GM18858 (cell line): ENCODE measurements around the gene DCAF17.

Source experiments
- ATAC-seq: cut with Tn5 transposase; IDR thresholded peaks from one replicate; pipeline ENCODE4 v1.9.1; 2021; ENCODE audit not compliant: unreplicated experiment

DCAF17 gene

GRCh38 chr2:171434013-171434989 is at the start of gene DCAF17:
Gene DCAF17, plus strand, starts transcription at chr2:171434226. Its CDS starts 352 bp downstream, at chr2:171434578.
- ATAC-seq = peak; percentile 80

- ATAC-seq = no peak
Measured at GRCh38 chr2:171386627-171387026, 47.4 kb upstream of the DCAF17 start.

GRCh38 chr2:171387052-171387451 is 47.0 kb upstream of the DCAF17 start:
- no peak for ATAC-seq

DNA sequence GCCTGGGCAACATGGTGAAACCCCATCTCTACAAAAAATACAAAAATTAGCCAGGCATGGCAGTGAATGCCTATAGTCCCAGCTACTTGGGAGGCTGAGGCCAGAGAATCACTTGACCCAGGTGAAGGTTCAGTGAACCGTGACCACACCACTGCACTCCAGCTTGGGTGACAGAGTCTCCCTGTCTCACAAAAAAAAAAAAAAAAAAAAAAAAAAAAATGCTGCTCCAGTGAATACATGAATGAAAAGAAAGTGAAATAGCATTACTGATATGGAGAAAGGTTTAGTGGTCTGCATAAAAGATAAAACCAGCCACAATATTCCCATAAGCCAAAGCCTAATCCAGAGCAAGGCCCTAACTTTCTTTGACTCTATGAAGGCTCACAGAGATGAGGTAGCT is 44.7 kb upstream of the DCAF17 start:
- no peak for ATAC-seq

- ATAC-seq = no peak
Measured at GRCh38 chr2:171389780-171390179, 44.2 kb upstream of the DCAF17 start.

DNA sequence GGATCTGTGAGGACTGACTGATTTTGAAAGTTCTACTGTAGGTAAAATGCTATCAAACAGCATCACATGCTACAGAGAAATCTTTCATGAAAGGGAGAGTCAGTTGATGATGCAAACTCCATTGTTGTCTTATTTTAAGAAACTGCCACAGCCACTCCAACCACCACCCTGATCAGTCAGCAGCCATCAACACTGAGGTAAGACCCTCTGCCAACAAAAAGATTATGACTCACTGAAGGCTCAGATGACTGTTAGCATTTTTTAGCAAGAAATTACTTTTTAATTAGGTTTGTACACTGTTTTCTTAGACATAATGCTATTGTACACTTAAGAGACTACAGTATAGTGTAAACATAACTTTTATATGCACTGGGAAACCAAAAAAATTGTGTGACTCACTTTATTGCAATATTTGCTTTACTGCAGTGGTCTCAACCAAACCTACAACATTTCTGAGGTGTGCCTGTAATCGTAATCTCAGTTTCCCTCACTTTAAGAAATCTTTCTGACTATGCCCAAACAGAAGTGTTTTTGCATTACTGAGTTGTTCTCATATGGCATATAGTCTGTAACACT is 43.0 kb upstream of the DCAF17 start:
- peak; percentile 28 for ATAC-seq

DNA sequence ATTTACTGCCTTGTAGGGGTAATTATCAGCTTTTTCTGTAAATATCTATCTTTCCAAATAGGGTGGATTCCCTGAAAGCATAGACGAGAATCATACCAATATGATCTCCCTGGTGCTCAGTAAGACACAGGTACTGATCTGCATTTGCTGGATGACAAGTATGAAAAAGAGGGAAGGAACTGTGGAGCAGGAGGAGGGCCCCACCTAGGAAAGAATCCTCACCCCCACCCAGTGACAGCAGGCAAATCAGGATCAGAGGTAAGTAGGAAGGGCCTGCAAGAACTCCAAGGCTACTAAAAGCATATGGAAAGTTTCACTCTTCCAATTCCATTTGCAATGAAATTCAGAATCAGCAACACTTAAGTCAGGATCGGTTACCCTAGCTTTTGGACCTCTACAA is 42.5 kb upstream of the DCAF17 start:
- ATAC-seq = no peak

DNA sequence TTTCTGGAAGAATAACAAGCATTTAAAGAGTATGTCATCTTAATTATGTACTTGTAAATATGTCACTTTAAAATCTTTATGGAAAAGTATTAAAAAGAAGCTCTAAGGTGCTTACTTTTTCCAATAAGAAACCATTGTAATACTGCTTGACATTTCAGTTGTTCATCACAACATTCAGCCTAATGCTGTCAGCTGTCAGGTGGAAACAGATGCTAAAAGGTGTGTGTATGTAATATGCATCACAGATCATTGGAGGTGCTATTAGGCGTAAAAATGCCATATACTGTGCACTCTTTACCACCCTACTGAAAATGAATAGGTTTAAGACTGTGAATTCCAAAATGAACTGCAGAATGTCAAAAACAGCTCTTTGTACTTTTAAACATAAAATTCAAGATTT is 40.5 kb upstream of the DCAF17 start:
- no peak for ATAC-seq

- ATAC-seq = no peak
Measured at GRCh38 chr2:171394164-171394740, 39.8 kb upstream of the DCAF17 start.

GRCh38 chr2:171399292-171399691 is 34.7 kb upstream of the DCAF17 start:
- ATAC-seq = no peak

- ATAC-seq = no peak
Measured at GRCh38 chr2:171400395-171400794, 33.6 kb upstream of the DCAF17 start.

GRCh38 chr2:171401947-171402346 is 32.1 kb upstream of the DCAF17 start:
- no peak for ATAC-seq

DNA sequence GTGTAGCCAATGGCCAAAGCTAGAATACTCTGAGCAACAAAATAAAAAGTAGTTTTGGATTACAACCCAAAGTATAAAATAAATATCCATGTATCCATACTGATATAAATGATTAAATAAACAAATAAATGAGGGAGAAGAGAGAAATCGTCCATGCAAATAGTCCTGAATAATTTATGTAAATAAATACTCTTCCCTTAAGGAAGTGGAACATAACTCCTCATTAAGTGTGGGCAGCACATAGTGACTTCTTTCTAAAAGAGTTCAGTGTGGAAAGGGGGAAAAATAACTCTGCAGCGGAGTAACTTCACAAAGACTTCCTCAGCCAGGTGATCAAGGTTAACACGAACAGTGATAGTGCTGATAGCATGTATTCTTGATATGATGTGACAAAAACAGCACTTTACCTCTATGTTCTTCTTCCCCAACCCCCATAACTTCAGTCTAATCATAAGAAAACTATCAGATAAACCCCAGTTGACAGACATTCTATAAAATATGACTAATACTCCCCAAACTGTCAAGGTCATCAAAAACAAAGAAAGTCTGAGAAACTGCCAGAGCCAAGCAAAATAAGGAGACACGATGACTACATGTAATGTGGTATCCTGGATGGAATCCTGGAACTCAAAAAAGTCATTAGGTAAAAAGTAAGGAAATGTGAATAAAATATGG is 31.0 kb upstream of the DCAF17 start:
- no peak for ATAC-seq

GRCh38 chr2:171404261-171404660 is 29.8 kb upstream of the DCAF17 start:
- no peak for ATAC-seq

DNA sequence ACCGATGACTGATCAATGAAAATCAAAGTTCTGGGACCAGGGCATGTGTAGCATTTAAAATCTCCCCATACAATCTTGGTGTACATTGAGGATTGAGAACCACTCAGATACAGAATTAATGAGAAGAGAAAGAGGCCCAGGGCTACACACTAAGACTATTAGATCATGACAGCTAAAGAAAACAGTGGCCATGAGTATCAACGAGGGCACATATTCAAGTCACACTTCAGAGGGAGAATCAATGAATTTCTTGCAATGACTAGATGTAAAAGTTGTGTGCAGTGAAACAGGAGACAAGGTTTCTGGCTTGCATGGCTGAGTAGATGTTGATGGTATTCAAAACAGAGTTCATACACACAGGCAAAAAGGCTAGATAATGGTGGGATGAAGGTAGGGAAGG is 29.3 kb upstream of the DCAF17 start:
- ATAC-seq = no peak

- no peak for ATAC-seq
Measured at GRCh38 chr2:171405546-171405945, 28.5 kb upstream of the DCAF17 start.

DNA sequence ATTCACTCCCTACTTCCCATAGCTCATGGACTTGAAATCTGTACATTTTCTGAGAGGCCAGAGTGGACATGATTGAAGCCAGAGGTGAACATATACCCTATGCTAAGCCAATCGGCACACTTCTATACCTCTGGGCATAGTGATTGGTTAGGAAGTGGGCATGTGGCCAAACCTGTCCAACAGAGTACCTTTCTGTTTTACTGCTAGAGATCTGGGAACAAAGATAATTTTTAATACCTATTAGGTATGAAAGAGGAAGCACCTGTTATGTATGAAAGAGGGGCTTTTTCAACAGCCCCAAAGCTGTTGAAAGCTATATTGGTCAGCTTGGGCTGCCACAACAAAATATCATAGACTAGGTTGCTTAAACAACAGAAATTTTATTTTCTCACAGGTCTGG is 28.0 kb upstream of the DCAF17 start:
- peak; percentile 54 for ATAC-seq

DNA sequence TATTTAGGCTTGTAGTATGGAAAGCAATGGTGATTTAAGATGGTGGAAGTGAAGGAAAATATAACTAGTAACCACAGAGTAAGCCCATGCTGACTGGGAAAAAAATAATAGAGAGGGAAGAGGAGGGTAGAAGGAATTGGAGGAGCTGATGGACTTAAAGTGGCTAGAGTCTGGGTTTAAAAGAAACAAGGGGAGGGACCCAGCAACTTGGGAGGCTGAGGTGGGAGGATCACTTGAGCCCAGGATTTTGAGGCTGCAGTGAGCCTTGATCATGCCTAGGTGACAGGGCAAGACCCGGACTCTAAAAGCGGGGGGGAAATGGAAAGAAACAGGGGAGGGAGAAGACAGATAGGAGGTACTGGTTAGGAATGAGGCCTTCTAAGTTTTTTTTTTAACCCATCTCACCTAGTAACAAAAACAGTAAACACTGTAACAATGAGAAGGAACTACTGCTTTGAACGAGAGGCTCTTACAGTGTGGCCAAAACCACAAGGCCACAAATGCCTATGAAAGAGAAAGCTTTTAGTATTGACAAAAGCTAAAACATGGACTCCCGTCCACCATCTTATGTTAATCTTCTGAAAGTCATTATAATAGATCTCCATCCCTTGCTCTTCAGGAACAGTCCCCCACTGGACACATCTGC is 26.9 kb upstream of the DCAF17 start:
- peak; percentile 53 for ATAC-seq

DNA sequence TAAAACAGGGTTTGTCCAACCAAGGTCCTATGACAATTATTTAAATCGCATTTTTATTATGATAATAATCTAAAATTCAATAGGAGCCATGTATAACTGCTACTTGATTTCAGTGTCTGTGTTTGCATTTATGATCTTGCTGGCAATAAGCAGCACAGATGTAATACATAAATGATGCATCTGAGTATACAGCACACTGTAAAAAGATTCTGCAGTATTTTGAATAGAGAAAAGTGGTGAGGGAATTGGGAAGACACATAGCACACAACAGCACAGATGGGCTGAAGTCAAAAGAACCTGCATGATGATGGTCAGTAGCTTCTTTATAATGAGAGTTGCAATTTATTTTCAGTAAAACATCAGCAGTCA is 26.4 kb upstream of the DCAF17 start:
- ATAC-seq = no peak

GRCh38 chr2:171409436-171409971 is 24.5 kb upstream of the DCAF17 start:
- ATAC-seq = no peak

- ATAC-seq = no peak
Measured at GRCh38 chr2:171410101-171410500, 23.9 kb upstream of the DCAF17 start.
